ENCODE measurements around the gene RAF1. TPM values are rescaled to one million over a fixed set of nuclear protein-coding genes. Genes with fewer than 3 reads are reported as not detected.
"Not testable (repeated sequence)": the region's sequence is repeated elsewhere in the genome, so short reads cannot be mapped to it uniquely, and the experiment has no call there.

The RAF1 gene
- total RNA-seq, 1 donor from 2014 or later, result 199 TPM

GRCh38 chr3:12679468-12679867, 15.6 kb upstream of the RAF1 start:
- DNase-seq (ENCODE audit: low spot score in 2 of 2), result no peak
- no peak for FAIRE-seq

DNA sequence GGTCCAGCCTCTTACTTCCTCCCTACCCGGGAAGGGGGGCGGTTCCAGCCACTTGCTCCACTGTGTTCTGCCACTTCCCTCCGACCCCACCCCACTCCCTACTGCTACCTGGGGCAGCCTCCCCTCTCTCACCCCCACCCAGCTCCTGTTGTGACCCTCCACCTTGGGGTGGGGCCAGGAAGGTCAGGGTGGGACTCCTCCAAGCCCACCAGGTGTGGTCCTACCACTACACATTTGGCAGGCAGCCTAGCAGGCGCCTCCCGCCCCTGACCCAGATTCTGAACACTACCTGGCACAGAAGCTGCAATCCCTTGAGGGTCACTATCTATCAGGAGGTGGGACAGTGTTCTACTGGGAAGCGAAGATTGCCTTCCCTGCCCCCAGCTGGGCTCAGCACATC, 13.7 kb upstream of the RAF1 start:
- FAIRE-seq (no peak), DNase-seq (ENCODE audit: low spot score in 2 of 2) (no peak)

DNA sequence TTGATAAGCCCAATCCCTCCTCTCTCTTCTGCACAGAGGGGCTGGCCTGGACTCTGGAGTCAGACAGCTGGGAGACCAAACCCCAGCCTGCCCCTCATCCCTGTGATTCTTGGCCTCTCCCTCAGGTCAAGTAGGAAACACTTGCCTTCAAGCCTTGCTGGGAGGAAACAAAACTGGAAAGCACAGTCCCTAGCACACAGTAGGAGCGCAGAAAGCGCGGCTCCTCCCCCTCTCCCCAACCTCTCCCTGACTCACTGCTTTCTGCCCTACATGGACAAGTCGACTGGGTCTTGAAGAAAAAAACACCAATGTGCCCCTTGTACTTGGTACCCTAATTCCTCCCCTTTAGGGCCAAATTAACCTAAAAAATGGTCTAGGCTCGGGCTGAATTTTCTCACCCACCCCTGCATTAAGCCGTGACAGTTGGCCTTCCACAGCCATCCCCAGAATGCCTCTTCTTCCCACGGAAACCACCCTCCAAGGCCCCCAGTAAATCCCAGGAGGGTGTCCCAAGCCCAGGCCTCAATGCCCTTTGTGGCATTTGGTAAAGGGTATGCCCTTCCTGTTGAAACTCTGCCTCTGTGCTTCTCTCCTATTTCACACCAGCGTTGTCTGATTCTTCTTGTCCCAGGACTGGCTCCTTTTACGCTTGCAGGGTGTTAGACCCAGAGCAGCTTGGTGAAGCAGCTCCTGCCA, 11.3 kb upstream of the RAF1 start:
- no peak for FAIRE-seq
- no peak for DNase-seq (ENCODE audit: low spot score in 2 of 2)

GRCh38 chr3:12673956-12674736, 10.2 kb upstream of the RAF1 start:
- not testable (repeated sequence) for FAIRE-seq; DNase-seq (ENCODE audit: low spot score in 2 of 2)

DNA sequence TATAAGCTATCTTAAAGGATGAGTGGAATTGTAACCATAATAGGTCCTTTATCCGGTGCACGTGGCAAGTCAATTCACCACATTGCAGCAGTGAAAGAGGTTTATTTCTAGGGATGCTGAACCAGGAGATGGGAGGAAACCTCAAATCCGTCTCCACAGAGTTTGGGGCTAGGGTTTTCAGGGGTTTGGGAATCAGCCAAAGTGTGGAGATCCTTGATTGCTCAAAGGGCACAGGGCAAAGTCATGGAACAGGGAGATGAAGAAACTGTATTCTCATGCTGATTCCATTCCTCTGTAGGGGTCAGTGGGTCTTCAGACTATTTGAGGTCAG, 7.2 kb upstream of the RAF1 start:
- no peak for FAIRE-seq

GRCh38 chr3:12670365-12671119, 6.6 kb upstream of the RAF1 start:
- no peak for DNase-seq (ENCODE audit: low spot score in 2 of 2)
- no peak for FAIRE-seq

More for the DNA sequence above, 7.2 kb upstream of the RAF1 start:
- no peak for DNase-seq (ENCODE audit: low spot score in 2 of 2)

GRCh38 chr3:12663401-12663935, 449 bp downstream of the RAF1 start:
- DNase-seq (ENCODE audit: low spot score in 2 of 2) (peak in 1 of 2 donors; percentile 27), FAIRE-seq (no peak)

GRCh38 chr3:12662593-12663400, 1.1 kb downstream of the RAF1 start:
- DNase-seq (ENCODE audit: low spot score in 2 of 2) (peak in 1 of 2 donors; percentile 26), FAIRE-seq (no peak)

GRCh38 chr3:12661926-12662592, 1.9 kb downstream of the RAF1 start:
- no peak for FAIRE-seq

GRCh38 chr3:12661375-12661774, 2.5 kb downstream of the RAF1 start:
- not testable (repeated sequence) for FAIRE-seq; DNase-seq (ENCODE audit: low spot score in 2 of 2)

More at GRCh38 chr3:12661926-12662592, 1.9 kb downstream of the RAF1 start:
- no peak for DNase-seq (ENCODE audit: low spot score in 2 of 2)

- DNase-seq (ENCODE audit: low spot score in 2 of 2), result no peak
- FAIRE-seq, result no peak
These were observed 3.7 kb downstream of the RAF1 start for GRCh38 chr3:12660196-12660595.

GRCh38 chr3:12659316-12660015, 4.5 kb downstream of the RAF1 start:
- DNase-seq (ENCODE audit: low spot score in 2 of 2) (no peak), FAIRE-seq (no peak)

- no peak for DNase-seq (ENCODE audit: low spot score in 2 of 2)
- FAIRE-seq, result no peak
These were observed 5.3 kb downstream of the RAF1 start for GRCh38 chr3:12658593-12659058.

GRCh38 chr3:12656850-12657249, 7.1 kb downstream of the RAF1 start:
- FAIRE-seq, result no peak
- no peak for DNase-seq (ENCODE audit: low spot score in 2 of 2)

DNA sequence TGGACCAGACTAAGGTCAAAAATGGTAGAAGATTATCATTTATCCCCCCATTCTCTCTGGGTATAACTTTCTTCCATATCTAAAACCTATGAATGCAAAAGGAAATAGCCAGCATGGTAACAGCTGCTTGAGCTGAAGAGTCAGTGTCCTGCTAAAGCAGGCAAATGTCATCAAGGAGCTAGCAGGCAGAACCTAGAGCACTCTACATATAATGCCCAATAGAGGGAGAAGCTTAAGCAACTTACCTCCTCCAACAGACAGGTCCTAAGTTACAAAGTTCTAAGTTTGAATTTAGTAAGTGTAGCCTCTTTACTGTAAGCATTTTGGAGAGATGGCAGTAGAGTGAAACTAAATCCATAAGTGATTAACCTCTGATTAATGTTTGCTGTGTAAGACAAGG, 7.7 kb downstream of the RAF1 start:
- DNase-seq (ENCODE audit: low spot score in 2 of 2), result no peak

DNA sequence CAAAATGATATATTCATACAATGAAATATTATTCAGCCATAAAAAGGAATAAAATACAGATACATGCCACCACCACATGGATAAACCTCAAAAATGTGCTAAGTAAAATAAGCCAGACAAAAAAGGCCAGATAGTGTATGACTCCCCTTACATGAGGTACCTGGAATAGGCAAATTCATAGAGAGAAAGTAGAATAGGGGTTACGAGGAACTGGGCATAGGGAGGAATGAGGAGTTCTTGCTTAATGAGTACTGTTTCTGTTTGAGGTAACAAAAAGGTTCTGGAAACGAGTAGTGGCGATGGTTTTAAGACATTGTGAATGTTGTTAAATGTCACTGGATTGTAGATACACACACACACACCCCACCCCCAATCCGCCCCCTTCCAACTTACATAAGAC, 8.2 kb downstream of the RAF1 start:
- no peak for FAIRE-seq

More for the DNA sequence above, 7.7 kb downstream of the RAF1 start:
- no peak for FAIRE-seq

DNA sequence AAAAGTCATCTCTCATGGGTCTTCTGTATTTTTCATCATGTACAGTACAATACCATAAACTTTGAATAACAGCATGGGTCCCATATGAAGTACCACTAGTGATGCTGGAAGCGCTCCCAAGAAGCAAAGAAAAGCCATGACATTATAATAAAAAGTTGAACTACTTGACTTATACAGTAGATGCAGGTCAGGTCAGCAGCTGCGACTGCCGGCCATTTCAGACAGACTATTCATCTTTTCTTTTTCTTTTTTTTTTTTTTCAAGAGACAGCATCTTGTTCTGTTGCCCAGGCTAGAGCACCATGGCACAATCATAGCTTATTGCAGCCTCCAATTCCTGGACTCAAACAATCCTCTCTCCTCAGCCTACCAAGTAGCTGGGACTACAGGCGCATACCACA, 10.2 kb downstream of the RAF1 start:
- FAIRE-seq (no peak), DNase-seq (ENCODE audit: low spot score in 2 of 2) (no peak)

More for the DNA sequence above, 8.2 kb downstream of the RAF1 start:
- DNase-seq (ENCODE audit: low spot score in 2 of 2), result no peak

DNA sequence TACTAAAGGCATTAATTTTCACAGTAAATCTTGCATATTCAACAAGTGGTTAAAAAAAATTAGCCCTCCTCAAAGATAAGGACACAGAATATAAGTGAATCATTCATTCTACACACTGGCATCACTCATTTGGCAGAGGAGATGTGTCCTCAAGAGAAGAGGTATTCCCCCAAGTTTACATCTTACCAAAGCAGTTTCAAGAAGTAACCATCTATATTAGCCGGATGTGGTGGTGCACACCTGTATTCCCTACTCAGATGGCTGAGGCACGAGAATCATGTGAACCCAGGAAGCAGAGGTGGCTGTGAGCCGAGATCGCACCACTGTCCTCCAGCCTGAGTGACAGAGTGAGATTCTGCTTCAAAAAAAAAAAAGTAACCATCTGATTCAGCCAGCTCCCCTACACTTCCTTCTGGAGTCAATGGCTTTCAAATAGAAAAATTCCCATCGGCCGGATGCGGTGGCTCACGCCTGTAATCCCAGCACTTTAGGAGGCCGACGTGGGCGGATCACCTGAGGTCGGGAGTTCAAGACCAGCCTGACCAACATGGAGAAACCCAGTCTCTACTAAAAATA, 15.4 kb downstream of the RAF1 start:
- FAIRE-seq (no peak), DNase-seq (ENCODE audit: low spot score in 2 of 2) (no peak)
